HG02973 (cell line): ENCODE data around the gene DTL.
"Not testable (repeated sequence)": the region's sequence is repeated elsewhere in the genome, so short reads cannot be mapped to it uniquely, and the experiment has no call there.

ENCODE experiments used
- ATAC-seq: cut with Tn5 transposase; IDR thresholded peaks from one replicate; pipeline ENCODE4 v1.9.1; 2021; ENCODE audit warnings: moderate library complexity; ENCODE audit not compliant: unreplicated experiment

The DTL gene, protein sequence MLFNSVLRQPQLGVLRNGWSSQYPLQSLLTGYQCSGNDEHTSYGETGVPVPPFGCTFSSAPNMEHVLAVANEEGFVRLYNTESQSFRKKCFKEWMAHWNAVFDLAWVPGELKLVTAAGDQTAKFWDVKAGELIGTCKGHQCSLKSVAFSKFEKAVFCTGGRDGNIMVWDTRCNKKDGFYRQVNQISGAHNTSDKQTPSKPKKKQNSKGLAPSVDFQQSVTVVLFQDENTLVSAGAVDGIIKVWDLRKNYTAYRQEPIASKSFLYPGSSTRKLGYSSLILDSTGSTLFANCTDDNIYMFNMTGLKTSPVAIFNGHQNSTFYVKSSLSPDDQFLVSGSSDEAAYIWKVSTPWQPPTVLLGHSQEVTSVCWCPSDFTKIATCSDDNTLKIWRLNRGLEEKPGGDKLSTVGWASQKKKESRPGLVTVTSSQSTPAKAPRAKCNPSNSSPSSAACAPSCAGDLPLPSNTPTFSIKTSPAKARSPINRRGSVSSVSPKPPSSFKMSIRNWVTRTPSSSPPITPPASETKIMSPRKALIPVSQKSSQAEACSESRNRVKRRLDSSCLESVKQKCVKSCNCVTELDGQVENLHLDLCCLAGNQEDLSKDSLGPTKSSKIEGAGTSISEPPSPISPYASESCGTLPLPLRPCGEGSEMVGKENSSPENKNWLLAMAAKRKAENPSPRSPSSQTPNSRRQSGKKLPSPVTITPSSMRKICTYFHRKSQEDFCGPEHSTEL

DNA sequence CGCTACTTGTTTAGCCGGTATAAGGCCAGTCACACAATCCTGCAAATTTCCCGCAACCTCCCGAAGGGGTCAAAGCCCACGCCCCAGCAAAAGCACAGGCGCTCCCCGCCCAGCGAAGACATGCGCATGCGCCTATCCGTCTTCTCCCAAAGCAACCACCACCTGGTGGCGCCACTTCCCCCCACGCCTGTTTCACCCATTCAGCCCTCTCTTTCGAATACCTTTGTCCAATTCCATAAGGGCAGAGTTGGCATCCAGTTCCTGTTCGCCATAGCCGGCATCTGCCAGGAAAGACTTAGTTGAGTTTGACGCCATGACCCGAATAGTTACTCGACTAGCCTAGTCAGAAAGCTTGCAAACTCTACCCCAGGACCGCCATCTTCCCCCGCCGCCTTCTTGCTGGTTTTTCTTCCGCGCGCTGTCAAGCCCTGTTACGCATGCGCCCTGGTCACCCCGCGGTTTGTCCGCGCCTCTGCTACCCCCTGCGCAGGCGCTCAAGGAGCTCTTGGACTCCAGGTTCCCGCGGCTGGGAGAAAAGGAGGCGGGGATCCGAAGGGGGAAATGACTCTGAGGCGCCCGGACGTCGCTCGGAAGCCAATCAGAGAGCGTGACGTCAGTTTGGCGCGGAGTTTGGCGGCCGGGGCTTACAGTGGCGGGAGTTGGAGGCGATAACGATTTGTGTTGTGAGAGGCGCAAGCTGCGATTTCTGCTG is at the start of gene DTL, which contains the start of gene INTS7:
Gene DTL (plus strand): TSS at position 626 of the 712 bp plus-strand sequence. CDS start 143 bp downstream, outside the sequence.
Gene INTS7 (minus strand): TSS at position 435 of the 712 bp plus-strand sequence. CDS start 120 bp downstream, at position 315.
- ATAC-seq, result peak; percentile 73

DNA sequence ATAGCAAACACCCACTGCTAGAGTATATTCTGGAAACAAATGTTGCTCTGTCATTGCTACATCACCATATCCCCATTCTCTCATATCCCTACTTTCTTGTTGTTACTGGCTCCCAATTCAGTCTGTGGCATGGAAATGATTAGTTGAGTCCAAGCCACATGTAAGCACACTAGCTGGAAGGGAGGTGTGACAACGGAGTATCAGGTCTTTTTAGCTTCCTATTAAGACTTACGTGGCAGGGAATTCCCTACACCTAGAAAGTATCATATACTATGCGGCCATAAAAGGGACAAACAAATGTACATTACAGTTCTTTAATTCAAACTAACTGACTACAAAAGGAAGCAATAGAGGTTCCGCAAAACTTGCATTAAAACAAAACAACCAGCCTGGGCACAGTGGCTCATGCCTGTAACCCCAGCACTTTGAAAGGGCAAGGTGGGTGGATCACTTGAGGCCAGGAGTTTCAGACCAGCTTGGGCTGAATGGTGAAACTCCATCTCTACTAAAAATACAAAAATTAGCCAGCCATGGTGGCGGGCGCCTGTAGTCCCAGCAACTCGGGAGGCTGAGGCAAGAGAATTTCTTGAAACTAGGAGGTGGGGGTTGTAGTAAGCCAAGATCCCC is 48.8 kb upstream of the DTL start:
- ATAC-seq, result no peak

DNA sequence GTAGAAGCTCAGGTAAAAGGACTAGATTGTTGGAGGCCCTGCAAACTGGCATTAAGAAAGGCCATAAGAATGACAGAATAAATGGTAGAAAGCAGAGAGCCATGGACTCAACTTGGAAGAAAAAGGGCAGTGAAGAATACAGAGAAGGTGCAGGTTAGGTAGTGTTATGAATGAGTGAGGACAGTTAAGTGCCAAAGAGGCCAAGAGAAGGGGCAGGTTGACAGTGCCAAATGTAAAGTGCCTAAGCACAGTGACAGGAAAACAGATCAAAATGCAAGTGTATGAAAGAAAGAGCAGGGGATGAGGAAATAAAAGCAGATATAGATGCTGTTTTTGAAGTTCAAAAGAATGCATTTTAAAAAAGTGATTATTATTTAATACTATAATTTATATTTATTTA is 43.9 kb upstream of the DTL start:
- ATAC-seq, result no peak

DNA sequence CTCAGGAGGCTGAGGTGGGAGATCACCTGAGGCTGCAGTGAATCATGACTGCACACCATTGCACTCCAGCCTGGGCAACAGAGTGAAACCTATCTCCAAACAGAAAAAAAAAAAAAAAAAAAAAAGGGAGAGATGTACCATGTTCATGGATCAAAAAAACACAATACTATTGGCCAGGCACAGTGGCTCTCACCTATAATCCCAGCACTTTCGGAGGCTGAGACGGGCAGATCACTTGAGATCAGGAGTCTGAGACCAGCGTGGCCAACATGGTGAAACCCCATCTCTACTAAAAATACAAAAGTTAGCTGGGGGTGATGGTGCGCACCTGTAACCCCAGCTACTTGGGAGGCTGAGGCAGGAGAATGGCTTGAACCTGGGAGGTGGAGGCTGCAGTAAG is 38.1 kb upstream of the DTL start:
- not testable (repeated sequence) for ATAC-seq

DNA sequence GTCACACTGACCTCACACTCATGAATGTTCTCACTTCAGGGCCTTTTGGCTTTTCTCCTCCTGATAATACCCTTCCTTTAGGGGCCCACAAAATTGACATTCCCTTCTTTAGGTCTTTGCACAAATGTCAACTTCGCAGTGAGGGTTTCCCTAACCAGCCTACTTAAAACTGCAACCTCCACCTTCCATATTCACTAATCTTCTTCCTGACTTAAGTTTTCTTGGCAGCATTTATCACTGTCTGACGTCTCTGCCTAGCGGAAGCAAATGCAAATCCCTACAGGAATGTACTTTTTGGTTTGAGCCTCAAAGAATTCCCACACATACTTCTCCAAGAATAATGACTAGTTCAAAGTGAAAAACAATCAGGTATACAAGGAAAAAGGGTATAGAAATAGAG is 33.0 kb upstream of the DTL start:
- no peak for ATAC-seq

DNA sequence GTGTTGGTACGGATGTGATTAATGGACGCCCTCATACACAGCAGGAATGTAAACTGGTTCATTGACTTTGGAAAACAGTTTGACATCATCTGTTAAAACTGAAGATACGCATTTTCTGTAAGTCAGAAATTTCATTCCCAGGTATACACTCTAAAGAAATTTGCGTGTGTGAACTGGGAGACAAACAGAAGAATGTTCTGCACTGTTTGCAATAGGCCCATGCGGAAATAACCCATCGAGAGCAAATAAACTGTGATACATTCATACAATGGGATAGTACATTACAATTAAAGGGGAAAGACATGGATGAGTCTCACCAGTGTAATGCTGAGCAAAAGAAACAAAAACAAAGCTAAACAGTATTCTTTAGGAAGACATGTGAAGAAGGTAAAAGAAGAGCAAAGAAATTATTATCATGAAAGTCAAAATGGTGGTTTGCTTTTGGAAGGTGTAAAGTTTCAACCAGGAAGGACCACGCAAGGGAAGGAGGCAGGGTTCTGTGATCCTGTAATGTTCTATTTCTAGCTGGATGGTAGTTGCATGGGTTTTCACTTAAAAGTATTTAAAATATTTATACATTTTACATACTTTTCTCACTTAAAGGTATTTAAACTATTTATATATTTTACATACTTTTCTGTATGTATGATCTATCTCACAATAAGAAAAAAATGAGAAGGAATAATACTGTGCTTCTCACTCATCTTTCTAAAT is 30.5 kb upstream of the DTL start:
- ATAC-seq, result no peak

DNA sequence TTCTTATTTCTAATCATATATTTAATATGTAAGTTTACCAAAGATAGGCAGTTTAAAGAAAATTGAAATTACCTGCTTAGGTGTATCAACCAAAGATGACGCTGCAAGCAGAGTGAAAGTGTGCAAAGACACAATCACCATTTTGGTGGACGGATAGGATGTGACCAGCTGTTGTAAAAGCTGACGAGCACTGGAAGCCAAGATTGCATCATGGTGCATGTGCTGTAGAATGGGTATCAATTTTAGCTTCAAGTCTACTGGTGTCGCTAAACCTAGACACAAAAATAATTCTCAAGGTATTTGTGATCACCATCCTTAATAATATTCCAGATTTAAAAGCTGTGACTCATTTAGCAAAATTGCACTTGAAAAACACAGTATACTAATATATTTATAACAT is 28.4 kb upstream of the DTL start:
- ATAC-seq, result no peak

DNA sequence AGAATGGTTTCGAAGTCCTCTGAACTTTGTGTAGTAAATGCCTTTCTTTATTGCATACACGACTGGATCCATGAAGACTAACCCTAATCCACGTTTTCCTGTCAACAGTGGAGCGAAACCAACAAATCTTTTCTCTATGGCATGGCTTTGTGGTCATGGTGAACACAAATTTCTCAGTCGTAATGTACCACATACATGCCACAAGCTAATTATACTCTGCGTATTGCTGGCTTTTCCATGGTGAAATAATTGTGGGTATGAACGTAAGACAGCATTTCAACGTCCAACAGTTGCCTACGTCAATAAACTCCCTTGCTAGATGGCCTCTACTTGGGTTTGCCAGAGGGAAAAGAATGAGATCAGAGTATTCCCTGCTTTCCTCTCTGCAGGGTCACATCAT is 27.7 kb upstream of the DTL start:
- no peak for ATAC-seq

DNA sequence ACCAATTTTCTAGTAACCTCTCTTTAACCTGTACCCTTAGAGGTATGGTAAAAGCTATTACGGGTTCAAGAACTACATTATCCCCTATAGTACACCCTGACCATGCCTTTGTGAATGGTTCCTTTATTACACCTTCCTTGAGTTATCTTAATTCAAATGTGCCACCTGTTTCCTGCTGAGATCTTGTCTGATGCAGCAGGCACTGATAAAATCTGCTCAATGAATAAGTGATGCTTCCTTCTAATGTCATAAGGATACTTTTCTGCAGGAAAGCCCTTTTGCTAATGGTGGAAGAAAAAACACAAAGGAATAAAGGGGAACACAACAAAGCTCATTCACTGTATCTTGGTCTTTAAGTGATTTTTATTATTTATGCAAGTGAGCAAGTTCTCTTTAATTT is 26.0 kb upstream of the DTL start:
- ATAC-seq, result no peak

DNA sequence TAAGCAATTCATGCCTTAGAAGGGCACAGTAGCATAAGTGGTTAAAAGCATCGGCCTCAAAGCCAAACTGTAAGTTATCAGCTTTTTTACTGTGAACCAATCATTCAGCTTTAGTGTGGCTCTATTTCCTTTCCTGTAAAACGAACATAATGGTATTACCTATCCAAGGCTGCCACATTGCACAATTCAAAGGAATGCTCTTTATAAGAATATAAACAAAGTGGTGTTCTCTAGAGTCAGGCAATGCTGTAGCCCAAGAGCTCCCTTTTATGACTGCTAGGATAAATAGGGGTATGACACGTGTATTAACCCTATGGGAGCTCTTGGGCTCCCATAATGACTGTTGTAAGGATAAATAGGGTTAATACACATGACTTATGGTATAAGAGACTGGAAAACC is 25.5 kb upstream of the DTL start:
- no peak for ATAC-seq

DNA sequence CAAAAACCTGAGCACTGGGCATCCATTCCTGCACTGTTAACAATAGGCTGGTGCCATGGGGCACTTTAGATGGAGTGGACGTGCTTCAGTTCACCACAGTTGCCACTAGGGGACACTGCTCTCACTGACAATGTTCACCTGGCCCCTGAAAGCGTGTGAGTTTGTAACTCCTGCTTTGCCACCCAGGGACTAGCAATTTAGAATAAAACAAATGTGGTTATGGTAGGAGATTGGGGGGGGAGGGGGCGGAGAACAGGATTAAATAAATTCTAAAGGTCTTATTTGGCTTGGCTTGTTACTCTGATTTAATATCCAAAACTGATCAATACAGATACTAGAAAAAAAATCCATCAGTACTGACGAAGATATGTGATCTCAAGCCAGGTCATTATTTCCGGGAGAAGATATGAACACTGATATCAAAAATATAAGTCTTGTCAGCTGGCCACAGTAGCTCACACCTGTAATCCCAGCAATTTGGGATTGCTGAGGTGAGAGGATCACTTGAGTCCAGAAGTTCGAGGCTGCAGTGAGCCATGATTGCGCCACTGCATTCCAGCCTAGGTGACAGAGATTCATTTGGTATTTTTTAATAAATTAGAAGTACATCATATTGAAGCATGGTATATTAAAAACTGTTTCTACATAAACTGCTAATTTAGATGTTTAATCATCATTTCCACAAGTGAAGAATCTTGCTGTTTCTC is 23.4 kb upstream of the DTL start:
- ATAC-seq, result peak; percentile 96

DNA sequence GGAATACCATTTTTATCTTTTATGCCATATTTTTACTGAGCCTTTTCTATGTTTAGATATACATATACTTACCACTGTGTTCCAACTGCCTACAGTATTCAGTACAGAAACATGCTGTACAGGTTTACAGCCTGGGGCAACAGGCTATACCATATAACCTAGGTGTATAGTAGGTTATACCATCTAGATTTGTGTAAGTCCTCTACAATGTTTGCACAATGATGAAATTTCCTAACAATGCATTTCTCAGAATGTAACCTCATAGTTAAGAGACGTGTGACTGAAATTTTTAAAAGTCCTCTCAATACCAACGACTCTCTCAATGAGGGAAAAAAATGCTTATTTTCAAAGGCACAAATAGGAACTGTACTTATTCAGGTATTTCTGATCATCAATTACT is 21.9 kb upstream of the DTL start:
- no peak for ATAC-seq

DNA sequence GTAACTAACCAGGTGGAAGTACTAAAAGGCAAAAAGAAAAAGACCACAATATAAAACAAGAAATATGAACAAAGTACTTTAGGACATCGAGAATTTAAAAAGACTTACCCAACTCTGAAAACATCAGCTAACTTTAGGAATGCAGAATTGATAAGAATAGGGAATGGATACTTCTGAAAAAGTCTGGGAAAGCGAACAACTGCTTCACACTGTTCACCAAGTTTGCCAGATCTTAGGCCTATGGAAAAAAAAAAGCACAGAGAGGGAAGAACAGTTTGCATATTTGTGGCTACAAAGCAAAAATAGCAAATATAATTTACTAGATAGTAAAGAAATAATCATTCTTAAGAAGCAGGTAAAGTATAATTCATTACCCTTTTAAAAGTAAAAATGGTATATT is 14.6 kb upstream of the DTL start:
- no peak for ATAC-seq

DNA sequence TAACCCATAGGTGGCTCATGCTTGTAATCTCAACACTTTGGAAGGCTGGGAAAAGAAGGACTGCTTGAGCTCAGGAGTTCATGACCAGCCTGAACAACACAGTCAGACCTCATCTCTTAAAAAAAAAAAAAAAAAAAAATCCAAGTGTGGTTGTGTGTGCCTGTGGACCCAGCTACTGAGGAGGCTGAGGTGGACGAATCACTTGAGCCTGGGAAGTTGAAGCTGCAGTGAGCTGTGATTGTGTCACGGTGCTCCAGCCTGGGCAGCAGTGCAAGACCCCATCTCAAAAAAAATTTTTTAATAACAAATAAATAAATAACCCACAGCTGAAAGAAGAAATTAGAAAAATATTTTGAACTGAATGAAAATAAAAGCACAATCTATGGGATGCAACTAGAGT is 14.0 kb upstream of the DTL start:
- ATAC-seq, result no peak

DNA sequence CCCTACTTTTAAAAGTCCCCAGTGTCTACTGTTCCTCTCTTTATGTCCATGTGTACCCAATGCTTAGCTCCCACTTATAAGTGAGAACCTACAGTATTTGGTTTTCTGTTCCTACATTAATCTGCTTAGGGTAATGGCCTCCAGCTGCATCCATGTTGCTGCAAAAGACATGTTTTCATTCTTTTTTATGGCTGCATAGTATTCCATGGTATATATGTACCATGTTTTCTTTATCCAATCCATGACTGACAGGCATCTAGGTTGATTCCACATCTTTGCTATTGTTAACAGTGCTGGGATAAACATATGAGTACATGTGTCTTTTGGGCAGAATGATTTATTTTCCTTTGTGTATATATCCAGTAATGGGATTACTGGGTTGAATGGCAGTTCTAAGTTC is 12.6 kb upstream of the DTL start:
- not testable (repeated sequence) for ATAC-seq

DNA sequence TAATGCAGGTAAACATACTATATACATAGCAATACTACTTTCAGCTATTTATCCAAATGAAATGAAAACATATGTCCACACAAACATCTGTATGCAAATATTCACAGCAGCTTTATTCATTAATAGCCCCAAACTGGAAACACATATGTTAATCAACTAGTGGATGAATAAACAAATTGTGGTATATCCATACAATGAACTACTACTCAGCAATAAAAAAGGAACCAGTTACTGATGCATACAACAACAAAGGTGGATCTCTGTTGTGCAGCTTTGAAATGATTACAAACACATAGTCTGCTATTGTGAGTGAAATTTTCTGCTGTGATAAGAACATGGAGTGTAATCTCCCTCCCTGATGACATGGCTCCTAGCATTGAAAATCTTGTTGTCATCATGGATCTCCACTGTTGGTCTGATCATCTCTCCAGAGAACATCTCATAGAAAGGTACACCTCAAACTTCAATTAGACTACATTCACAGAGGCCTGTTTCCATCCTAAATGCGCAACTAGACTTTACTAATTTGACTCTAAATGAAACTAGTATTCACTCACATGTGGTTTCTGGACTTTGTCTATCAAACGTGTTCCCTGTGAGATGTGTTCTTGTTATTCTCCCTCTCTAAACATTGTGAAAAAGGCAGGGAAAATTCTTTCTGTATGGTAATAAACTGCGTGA is 10.9 kb upstream of the DTL start:
- ATAC-seq, result no peak

DNA sequence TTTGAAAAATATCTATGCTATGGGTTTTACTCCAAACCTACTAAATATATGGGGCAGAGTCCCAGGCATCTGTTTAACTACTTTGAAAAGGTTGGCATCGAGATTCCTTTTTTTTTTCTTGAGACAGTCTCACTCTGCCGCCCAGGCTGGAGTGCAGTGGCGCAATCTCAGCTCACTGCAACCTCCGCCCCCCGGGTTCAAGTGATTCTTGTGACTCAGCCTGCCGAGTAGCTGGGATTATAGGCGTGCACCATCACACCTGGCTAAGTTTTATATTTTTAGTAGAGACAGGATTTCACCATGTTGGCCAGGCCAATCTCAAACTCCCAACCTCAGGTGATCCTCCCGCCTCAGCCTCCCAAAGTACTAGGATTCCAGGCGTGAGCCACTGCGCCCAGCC is 7.8 kb upstream of the DTL start:
- ATAC-seq, result not testable (repeated sequence)

DNA sequence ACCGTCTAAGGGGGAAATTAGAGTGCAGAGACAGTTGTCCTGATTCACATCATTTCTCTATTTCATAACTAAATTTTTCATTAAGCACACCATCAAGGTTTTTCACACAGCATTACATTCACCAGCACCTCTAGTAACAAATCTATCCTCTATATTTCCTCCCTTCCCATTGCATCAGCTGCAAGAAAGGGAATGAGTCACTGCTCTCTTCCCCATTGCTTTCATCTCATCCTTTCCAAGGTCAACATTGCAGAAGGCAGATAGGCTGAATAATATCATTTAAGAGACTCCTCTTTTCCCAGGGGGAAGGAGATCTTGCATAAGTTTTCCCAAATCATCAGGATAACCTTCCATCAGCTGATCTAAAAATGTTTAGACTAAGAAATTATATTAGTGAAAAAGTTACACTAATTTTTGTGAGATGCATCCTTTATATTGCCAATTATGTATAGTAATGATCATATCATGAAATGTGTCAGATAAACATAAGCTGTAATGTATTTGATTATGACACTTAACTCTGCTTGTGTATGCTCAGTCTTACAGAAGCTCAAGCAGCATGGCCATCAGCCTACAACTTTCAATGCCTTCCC is 4.5 kb upstream of the DTL start:
- ATAC-seq, result no peak

DNA sequence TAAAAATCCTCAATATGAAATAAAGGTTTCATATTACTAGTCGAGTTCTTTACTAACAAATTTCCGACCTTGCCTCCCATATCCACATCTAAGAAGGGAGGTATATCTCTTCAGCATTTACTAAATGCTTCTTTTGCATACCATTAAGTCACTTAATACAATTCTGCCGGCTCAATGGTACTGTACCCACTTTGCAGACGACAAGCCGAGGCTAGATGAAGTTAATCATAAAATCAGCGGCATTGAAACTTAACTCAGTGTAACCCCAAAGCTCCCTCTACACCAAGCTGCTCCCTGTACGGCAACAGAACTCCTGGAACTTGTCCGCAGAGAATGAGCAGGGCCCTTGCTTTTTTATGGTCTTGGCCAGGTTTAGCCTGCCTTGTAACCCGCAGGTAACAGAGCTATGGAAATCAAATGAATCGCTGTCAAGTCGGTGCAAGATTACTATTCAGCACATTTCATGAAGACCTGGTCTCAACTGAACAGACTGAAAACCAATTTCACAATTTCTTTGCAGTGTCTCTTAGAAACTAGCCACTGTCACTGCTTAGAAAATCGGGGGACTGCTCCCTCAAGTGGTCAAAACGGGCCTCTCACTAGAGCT is 929 bp upstream of the DTL start:
- peak; percentile 2 for ATAC-seq
